CD4-positive, alpha-beta T cell treated with Interleukin-17A for 1 hour (primary cell): ENCODE results near the gene IGHMBP2.

ENCODE experiments used
- DNase-seq: peaks from one replicate; pipeline ENCODE4 v3.0.0-alpha.2; 2020

IGHMBP2 gene

GRCh38 chr11:68928136-68928880 lies 24.6 kb downstream of the IGHMBP2 start:
- DNase-seq = no peak

GRCh38 chr11:68929135-68929534 lies 25.4 kb downstream of the IGHMBP2 start:
- no peak for DNase-seq

GRCh38 chr11:68929706-68930570 lies 26.2 kb downstream of the IGHMBP2 start:
- no peak for DNase-seq

- no peak for DNase-seq
These were observed 27.5 kb downstream of the IGHMBP2 start for GRCh38 chr11:68930991-68931855.

GRCh38 chr11:68931911-68932310 lies 28.2 kb downstream of the IGHMBP2 start:
- DNase-seq = no peak

GRCh38 chr11:68932358-68932757 lies 28.7 kb downstream of the IGHMBP2 start:
- no peak for DNase-seq

- DNase-seq = no peak
These were observed 29.4 kb downstream of the IGHMBP2 start for GRCh38 chr11:68932933-68933577.

- no peak for DNase-seq
These were observed 30.1 kb downstream of the IGHMBP2 start for GRCh38 chr11:68933605-68934320.

GRCh38 chr11:68934321-68934645 lies 30.6 kb downstream of the IGHMBP2 start:
- no peak for DNase-seq

GRCh38 chr11:68934666-68935065 lies 31.0 kb downstream of the IGHMBP2 start:
- no peak for DNase-seq

- no peak for DNase-seq
These were observed 31.4 kb downstream of the IGHMBP2 start for GRCh38 chr11:68935066-68935465.

- DNase-seq = no peak
These were observed 32.0 kb downstream of the IGHMBP2 start for GRCh38 chr11:68935516-68936357.

- DNase-seq = no peak
These were observed 32.6 kb downstream of the IGHMBP2 start for GRCh38 chr11:68936358-68936636.

GRCh38 chr11:68936676-68937620 lies 33.3 kb downstream of the IGHMBP2 start:
- no peak for DNase-seq

- DNase-seq = no peak
These were observed 34.4 kb downstream of the IGHMBP2 start for GRCh38 chr11:68938088-68938487.

- no peak for DNase-seq
These were observed 35.3 kb downstream of the IGHMBP2 start for GRCh38 chr11:68938816-68939582.

- DNase-seq = no peak
These were observed 36.2 kb downstream of the IGHMBP2 start for GRCh38 chr11:68939583-68940555.
